HG03354 (cell line): ENCODE data around the gene GLYR1.

Source experiments
- ATAC-seq: cut with Tn5 transposase; IDR thresholded peaks from one replicate; pipeline ENCODE4 v1.9.1; 2021; ENCODE audit warnings: mild to moderate bottlenecking; ENCODE audit not compliant: unreplicated experiment, poor library complexity, severe bottlenecking

Gene GLYR1

DNA sequence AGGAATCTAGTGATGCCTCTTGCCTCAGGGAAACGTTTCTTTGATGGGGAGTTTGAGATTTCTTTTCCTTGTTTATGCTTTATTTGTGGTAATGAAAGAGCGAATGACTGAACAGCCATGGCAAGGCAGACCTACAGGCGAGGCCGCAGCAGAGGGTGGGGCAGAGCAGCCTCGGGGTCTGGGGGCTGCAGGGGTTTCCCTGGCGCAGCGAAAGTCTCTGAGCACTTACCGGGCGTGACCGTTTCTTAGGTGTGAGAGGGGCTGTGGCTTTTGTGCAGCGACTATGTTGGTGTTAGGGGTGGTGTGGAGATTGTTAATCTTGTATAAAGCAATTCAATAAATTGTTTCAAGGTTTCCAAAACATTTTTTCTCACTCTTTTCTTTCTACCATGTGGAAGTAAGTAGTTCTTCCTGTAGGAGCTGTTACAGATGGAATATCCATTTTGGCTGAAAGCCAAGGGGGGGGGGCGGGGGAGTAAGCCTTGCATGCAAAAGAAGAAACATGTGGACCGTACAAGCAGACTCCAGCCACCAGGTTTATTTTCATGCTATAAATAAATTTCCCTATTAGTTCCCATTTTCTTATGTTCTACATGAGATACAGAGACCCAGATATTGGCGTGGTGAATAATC, 35.0 kb upstream of the GLYR1 start:
- no peak for ATAC-seq

DNA sequence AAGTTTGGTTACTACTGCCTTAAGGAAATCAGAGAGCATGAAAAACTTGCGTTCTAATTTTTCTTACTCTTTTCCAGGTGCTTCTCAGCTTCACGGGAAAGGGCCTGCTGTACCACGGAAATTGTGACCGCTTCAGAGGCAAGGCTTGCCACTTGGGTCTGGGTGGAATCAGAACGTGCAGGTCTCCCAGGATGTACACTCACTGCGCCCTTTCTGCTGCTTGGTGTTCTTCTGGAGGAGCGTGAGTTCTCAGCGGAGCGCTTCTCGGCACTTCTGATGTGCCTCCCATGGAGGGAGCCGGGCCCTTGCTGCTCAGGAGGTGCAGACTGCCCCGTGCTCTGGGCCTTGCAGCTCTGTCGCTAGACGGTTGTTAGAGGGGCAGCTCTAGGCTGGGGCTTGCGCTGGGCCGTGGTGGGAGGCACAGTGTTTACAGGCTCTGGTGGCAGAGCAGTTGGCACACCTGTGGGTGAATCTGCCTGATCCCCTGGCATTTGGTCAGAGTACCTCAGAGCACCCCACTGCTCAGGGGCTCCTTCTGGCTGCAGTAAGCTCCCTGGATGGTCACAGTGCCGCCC, 33.0 kb upstream of the GLYR1 start:
- no peak for ATAC-seq

DNA sequence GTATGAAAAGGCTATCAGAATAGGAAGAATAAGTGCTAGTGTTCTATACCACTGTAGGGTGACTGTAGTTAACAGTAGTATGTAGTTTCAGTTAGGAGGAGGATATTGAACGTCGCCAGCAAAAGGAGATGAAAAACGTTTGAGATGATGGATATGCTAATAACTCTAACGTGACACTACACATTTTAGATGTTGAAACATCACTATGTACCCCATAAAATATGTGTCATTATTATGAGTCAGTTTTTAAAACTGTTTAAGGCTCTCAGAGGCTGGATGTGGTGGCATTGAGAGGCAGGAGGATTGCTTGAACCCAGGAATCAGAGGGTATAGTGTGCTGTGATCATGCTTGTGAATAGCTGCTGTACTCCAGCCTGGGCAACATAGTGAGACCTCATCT, 32.0 kb upstream of the GLYR1 start:
- no peak for ATAC-seq

DNA sequence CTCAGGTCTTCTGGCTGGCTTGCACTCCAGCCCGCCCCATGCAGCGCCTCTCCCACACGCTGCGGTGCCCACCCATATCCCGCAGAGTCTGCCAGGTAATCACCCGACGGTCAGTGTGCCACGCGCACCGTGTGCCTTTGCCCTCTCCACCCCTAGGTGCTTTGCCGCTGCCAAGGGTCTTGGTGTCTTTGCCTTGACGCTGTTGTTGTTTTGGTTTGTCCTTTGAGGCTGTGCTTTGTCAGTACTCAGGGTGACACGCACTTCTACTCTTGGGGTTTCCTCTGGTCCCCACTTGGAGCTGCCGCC, 30.2 kb upstream of the GLYR1 start:
- ATAC-seq: no peak

DNA sequence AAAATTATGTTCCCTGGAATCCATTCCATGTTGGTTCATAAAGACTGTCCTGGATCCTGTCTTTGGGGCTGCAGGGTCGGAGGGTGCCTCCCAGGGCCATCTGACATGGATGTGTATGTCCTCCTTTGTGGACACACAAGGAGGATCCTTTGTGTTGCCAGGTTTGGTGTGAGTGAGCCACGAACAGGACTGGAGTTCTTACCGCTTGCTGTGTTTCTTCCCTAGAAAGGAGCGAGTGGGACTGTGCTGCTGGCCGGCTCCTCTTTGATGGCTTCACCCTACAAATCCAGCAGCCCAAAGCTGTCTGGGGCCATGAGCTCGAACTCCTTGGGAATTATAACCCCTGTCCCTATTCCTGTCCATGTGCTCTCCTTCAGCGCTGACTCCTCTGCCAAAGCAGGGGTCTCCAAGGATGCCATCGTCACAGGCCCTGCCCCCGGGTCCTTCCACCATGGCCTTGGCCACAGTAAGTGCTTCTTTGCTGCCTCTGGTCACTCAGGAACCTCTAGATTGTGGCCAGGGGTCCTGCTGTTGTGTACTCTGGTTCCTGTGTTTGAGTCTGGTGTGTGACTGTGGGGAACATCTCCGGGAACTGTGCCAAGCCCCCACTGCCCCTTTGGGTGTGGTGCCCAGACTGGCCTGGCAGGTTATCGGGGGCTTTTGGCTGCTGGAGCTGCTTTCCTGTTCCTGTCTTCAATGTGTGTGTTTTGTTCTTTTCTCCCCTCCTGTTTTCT, 29.7 kb upstream of the GLYR1 start:
- no peak for ATAC-seq

GRCh38 chr16:4874666-4875065, 27.6 kb upstream of the GLYR1 start:
- ATAC-seq: no peak

DNA sequence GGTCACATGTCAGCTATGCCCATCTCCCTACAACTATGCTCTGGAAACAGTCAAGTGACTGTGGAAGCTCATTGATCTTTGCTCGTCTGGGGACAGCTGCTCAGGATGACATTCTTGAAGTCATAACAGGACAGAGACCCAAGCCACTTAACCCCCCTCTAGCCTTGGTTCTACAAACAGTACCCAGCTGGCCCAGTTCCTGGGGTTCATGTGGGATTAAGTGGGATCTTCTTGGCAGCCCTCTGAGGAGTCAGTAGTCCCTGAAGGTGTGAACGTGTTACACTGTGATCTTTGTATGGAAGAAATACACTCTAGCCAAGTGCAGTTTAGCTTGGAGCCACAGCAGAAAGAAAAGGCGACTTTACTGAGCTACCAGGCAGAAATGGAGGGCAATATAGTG, 26.0 kb upstream of the GLYR1 start:
- ATAC-seq: no peak

DNA sequence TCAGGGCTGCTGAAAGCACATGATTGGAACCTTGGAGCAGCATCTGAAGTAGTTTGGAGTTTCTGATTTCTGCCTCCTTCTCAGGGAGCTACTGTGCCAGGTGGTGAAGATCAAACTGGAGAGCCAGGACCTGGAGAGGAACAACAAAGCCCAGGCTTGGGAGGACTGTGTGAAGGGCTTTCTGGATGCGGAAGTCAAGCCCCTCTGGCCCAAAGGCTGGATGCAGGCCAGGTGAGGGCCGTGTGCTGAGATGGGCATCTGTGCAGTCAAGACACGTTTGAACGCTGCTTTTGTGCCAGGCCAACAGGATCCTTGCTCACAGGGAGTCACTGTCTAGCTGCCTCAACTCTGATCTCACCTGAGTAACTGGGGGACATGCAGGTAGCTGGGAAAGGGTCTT, 24.0 kb upstream of the GLYR1 start:
- no peak for ATAC-seq

GRCh38 chr16:4870138-4870671, 23.1 kb upstream of the GLYR1 start:
- no peak for ATAC-seq

- no peak for ATAC-seq
Observed at GRCh38 chr16:4869147-4869805, 22.2 kb upstream of the GLYR1 start.

DNA sequence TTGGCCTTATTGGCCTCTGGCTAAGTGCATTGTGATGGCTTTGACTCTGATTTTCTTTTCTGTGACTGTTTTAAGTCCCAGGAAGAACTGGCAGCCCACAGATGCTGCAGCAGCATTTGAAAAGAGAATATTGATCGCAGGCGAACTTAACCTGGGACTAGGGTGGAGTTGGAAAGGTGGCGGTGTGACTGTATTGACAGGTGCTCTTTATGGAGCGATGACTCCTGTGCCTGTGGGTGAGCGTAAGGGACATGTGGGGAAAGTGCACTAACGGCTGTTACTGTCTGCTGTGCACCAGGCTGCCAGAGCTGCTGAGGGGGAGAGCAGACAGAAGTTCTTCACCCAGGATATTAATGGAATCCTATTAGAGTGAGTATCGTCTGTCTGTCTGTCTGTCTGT, 21.4 kb upstream of the GLYR1 start:
- no peak for ATAC-seq

DNA sequence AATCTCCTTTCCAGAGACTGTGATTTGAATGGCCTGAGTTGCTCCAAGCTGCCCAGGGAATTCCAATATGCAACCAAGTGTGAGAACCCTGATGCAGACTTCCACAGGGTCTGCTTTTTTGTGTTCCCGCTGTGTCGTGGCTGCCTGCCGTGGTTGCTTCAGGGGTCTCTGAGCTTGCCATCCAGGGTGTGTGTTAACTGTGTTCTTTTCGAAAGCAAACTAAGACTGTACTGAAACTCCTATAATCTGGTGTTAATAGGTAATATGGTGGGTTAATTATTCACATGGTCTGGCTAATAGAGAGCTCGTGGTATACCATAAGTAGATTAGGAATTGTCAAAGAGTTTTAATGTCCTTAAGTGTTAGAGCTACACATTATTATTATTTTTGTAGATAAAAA, 20.9 kb upstream of the GLYR1 start:
- ATAC-seq: peak; percentile 79

DNA sequence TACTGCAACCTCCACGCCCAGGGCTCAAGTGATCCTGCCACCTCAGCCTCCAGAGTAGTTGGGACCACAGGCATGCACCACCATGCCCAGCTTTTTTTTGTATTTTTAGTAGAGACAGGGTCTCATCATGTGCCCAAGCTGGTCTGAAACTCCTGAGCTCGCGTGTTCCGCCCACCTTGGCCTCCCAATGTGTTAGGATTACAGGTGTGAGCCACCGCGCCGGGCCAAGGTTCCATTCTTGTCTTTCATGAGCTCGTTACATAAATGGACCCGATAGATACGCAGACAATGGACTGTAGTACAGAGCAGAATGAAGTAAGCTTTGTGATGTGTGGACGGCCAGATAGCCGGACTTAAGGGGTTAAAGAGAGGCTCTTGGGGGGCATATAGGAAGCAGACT, 19.5 kb upstream of the GLYR1 start:
- ATAC-seq: no peak

GRCh38 chr16:4865231-4865860, 18.3 kb upstream of the GLYR1 start:
- ATAC-seq: no peak

GRCh38 chr16:4864728-4865127, 17.6 kb upstream of the GLYR1 start:
- ATAC-seq: no peak

DNA sequence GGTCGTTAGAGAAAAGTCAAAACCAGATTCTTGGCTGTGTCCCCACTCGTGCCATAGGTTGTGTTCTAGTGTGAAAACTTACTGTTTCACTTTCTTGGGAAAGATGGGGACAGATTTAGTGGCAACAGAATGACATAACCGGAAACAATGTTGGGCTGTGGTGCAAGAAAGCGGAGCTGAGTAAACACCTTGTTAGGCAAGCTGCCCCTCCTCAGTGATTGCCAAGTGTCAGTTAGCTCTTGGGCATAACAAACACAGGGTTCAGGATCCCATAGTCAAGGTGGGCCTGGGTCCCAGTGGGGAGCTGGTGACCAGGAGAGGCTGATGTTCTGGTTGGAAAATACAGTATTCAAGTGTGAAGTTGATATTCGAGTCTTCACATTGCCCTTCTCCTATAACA, 15.6 kb upstream of the GLYR1 start:
- no peak for ATAC-seq

GRCh38 chr16:4860727-4861342, 13.7 kb upstream of the GLYR1 start:
- no peak for ATAC-seq

GRCh38 chr16:4859900-4860255, 12.8 kb upstream of the GLYR1 start:
- no peak for ATAC-seq

- ATAC-seq: no peak
Observed at GRCh38 chr16:4859190-4859899, 12.3 kb upstream of the GLYR1 start.
